ENCODE results near the gene TP53. TPM values are rescaled to one million over a fixed set of nuclear protein-coding genes. Genes with fewer than 3 reads are reported as not detected.

TP53 gene
- total RNA-seq (2022) (9.2 and 11.1 TPM in 2 replicates), Bru-seq, nascent RNA (percentile 63 among the genes with signal in this experiment), BruChase-seq, experiment 1, labeled RNA remaining after a 2-hour chase (percentile 56 among the genes with signal in this experiment), BruChase-seq, experiment 2, labeled RNA remaining after a 6-hour chase (percentile 61 among the genes with signal in this experiment)
- long read RNA-seq, partial matches to known transcripts = 0 of 2 reads
- long read RNA-seq, other reads (novel, unspliced or antisense) = 1 of 2 reads

DNA sequence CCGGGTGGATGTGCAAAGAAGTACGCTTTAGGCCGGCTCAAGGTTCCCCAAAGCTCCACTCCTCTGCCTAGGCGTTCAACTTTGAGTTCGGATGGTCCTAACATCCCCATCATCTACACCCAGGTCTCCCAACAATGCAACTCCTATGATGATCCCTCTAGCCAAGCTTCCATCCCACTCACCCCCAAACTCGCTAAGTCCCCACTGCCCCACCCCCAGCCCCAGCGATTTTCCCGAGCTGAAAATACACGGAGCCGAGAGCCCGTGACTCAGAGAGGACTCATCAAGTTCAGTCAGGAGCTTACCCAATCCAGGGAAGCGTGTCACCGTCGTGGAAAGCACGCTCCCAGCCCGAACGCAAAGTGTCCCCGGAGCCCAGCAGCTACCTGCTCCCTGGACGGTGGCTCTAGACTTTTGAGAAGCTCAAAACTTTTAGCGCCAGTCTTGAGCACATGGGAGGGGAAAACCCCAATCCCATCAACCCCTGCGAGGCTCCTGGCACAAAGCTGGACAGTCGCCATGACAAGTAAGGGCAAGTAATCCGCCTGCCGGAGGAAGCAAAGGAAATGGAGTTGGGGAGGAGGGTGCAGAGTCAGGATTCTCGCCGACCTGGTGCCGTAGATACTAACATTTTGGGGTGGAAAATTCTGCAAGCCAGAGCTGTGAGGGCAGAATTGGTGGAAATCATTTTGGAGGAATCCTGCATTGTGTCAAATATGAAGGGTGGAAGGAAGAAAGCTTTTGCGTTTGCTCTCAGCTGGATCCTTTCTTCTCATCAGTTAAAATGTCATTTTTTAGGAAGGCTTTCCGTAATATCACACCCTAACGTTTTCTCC lies at the start of gene TP53:
Gene TP53 (minus strand): TSS at position 419 of the 836 bp plus-strand sequence. CDS start 10,896 bp downstream, outside the sequence.
- Mint-ChIP-seq H3K9me3 (ENCODE audit: unreplicated experiment) (no peaks in the 10 kb centered on the region), H3K36me3 (ENCODE audit: insufficient read depth, unreplicated experiment) (peaks cover 35% of the 10 kb centered on the region), H3K27me3 (ENCODE audit: insufficient read depth, unreplicated experiment) (no peaks in the 10 kb centered on the region), H3K27ac (ENCODE audit: unreplicated experiment) (peak within 1 kb of the TSS; percentile 100), H3K4me3 (ENCODE audit: unreplicated experiment) (peak within 1 kb of the TSS; percentile 91), H3K4me1 (ENCODE audit: low read depth, unreplicated experiment) (no peaks in the 10 kb centered on the region)
- Histone ChIP-seq H3K4me1 (0 out of 2 replicates have a peak, but pooled peaks cover 6% of the 10 kb centered on the region), H3K27me3 (replicated peaks; ENCODE audit: control insufficient read depth, insufficient read depth, low read length) (no peaks in the 10 kb centered on the region), H3K4me3 (ENCODE audit: low read depth, low read length) (peak within 1 kb of the TSS; percentile 82), H3K9me3 (no peaks in the 10 kb centered on the region), H3K36me3 (ENCODE audit: control insufficient read depth, insufficient read depth, low read length) (no peaks in the 10 kb centered on the region)
- TF ChIP-seq, protein P1, sequence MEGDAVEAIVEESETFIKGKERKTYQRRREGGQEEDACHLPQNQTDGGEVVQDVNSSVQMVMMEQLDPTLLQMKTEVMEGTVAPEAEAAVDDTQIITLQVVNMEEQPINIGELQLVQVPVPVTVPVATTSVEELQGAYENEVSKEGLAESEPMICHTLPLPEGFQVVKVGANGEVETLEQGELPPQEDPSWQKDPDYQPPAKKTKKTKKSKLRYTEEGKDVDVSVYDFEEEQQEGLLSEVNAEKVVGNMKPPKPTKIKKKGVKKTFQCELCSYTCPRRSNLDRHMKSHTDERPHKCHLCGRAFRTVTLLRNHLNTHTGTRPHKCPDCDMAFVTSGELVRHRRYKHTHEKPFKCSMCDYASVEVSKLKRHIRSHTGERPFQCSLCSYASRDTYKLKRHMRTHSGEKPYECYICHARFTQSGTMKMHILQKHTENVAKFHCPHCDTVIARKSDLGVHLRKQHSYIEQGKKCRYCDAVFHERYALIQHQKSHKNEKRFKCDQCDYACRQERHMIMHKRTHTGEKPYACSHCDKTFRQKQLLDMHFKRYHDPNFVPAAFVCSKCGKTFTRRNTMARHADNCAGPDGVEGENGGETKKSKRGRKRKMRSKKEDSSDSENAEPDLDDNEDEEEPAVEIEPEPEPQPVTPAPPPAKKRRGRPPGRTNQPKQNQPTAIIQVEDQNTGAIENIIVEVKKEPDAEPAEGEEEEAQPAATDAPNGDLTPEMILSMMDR (IDR thresholded peaks at IDR 0.05; ENCODE audit: insufficient read depth in 1 of 2, low read depth in 1 of 2, low read length in 1 of 2, severe bottlenecking in 1 of 2, unreplicated experiment in 1 of 2) = no peak
- ChIA-PET POLR2A (interaction anchor here (0.5 to 3.5 kb wide), 14 partner anchors 18 to 369 kb away, joined by 3 to 24 read pairs (median 6); partner anchors contain the start of genes ATP1B2, CD68, EFNB3 and FXR2), CTCF (interaction anchor here (0.6 to 2.4 kb wide), 13 partner anchors 16 to 170 kb away, joined by 3 to 12 read pairs (median 5); partner anchors contain the start of genes ATP1B2, FXR2, MPDU1 and NAA38)
- BruUV-seq (replicated peaks) = TSS peak; percentile 72
- intact Hi-C loops (cut with micrococcal nuclease; ENCODE audit: unreplicated experiment) = loop anchor here (5.0 kb wide), 1 partner anchor 250 kb away; the partner anchor contains the start of genes FGF11 and TMEM102
- DNase-seq = peak; percentile 82 to 87

DNA sequence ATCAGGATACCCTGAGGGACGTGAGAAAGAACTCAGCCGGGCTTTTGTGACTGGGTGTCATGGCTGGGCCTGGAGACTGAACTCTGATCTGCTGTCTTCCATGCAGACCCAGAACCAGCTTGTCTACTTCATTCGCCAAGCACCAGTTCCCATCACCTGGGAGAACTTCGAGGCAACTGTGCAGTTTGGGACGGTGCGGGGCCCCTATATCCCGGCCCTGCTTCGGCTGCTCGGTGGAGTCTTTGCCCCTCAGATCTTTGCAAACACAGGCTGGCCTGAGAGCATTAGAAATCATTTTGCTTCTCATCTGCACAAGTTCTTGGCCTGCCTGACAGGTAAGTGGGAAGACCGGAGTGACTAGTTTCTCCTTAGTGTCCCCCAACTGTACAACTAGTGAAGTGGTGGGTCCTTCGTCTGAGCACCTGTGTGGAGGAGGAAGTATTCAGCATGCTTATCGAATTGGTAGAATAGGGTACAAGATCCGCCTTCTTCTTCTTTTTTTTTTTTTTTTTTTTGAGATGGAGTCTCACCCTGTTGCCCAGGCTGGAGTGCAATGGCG lies 45.8 kb upstream of the TP53 start:
- Mint-ChIP-seq H3K4me1 (ENCODE audit: low read depth, unreplicated experiment) (no peaks in the 10 kb centered on the region), H3K36me3 (ENCODE audit: insufficient read depth, unreplicated experiment) (no peaks in the 10 kb centered on the region), H3K27me3 (ENCODE audit: insufficient read depth, unreplicated experiment) (peaks cover 7% of the 10 kb centered on the region), H3K4me3 (ENCODE audit: unreplicated experiment) (no peak overlapping the region), H3K27ac (ENCODE audit: unreplicated experiment) (no peak overlapping the region), H3K9me3 (ENCODE audit: unreplicated experiment) (no peaks in the 10 kb centered on the region)
- CTCF ChIA-PET = interaction anchor here (0.7 kb wide), 1 partner anchor 100 kb away, joined by 5 read pairs; no protein-coding TSS in a partner anchor
- H3K27me3 ChIP-seq (replicated peaks; ENCODE audit: control insufficient read depth, insufficient read depth, low read length) = no peaks in the 10 kb centered on the region
- no TSS peak for BruUV-seq (replicated peaks)
- H3K9me3 ChIP-seq = no peaks in the 10 kb centered on the region
- POLR2A ChIA-PET = no interaction called here
- DNase-seq = no peak
- intact Hi-C loops (cut with micrococcal nuclease; ENCODE audit: unreplicated experiment) = no loop called here
- H3K4me1 ChIP-seq = no peaks in the 10 kb centered on the region
- no peaks in the 10 kb centered on the region for H3K36me3 ChIP-seq (ENCODE audit: control insufficient read depth, insufficient read depth, low read length)
- H3K4me3 ChIP-seq (ENCODE audit: low read depth, low read length) = no peak overlapping the region
- TF ChIP-seq, protein P1 (IDR thresholded peaks at IDR 0.05; ENCODE audit: insufficient read depth in 1 of 2, low read depth in 1 of 2, low read length in 1 of 2, severe bottlenecking in 1 of 2, unreplicated experiment in 1 of 2) = no peak

DNA sequence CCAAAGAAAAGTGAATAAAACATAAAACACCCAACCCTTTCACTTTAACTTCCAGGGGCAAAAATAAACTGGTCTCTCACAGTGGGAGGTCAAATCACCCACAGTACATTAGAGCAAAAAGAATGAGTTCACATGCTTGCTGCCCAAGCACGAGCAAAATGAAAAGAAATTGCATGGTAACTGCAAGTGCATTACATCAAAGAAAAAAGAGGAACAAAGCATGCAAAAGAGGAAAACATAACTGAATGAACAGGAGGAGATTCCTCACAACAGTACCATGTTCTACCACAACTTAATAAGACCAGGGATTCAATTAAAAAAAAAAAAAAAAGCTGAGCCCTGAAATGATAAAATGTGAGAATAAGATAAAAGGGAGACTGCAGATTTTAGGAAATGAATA lies 42.5 kb upstream of the TP53 start:
- H3K9me3 ChIP-seq = no peaks in the 10 kb centered on the region
- H3K27me3 Mint-ChIP-seq (ENCODE audit: insufficient read depth, unreplicated experiment) = peaks cover 6% of the 10 kb centered on the region
- no peaks in the 10 kb centered on the region for H3K9me3 Mint-ChIP-seq (ENCODE audit: unreplicated experiment)
- intact Hi-C loops (cut with micrococcal nuclease; ENCODE audit: unreplicated experiment) = no loop called here
- H3K4me3 Mint-ChIP-seq (ENCODE audit: unreplicated experiment) = no peak overlapping the region
- H3K36me3 Mint-ChIP-seq (ENCODE audit: insufficient read depth, unreplicated experiment) = no peaks in the 10 kb centered on the region
- no peaks in the 10 kb centered on the region for H3K4me1 ChIP-seq
- no peaks in the 10 kb centered on the region for H3K27me3 ChIP-seq (replicated peaks; ENCODE audit: control insufficient read depth, insufficient read depth, low read length)
- H3K4me1 Mint-ChIP-seq (ENCODE audit: low read depth, unreplicated experiment) = no peaks in the 10 kb centered on the region
- no peak overlapping the region for H3K4me3 ChIP-seq (ENCODE audit: low read depth, low read length)
- no peak overlapping the region for H3K27ac Mint-ChIP-seq (ENCODE audit: unreplicated experiment)
- H3K36me3 ChIP-seq (ENCODE audit: control insufficient read depth, insufficient read depth, low read length) = no peaks in the 10 kb centered on the region
- no TSS peak for BruUV-seq (replicated peaks)
- ChIA-PET POLR2A (no interaction called here), CTCF (no interaction called here)
- DNase-seq = no peak
- TF ChIP-seq, protein P1 (IDR thresholded peaks at IDR 0.05; ENCODE audit: insufficient read depth in 1 of 2, low read depth in 1 of 2, low read length in 1 of 2, severe bottlenecking in 1 of 2, unreplicated experiment in 1 of 2) = no peak
